ENCODE measurements around the gene MTCH1. TPM values are rescaled to one million over a fixed set of nuclear protein-coding genes. Genes with fewer than 3 reads are reported as not detected.

The MTCH1 gene
- total and polyA plus RNA-seq, 3 donors from 2014 or later, result 157 to 316 (median 227) TPM

GRCh38 chr6:37030599-37030998, 44.6 kb upstream of the MTCH1 start:
- H3K27me3 ChIP-seq, result no peaks in the 10 kb centered on the region
- no peaks in the 10 kb centered on the region for H3K9me3 ChIP-seq
- no peaks in the 10 kb centered on the region for H3K36me3 ChIP-seq (ENCODE audit: low read depth, missing control alignments)
- H3K4me3 ChIP-seq, result no peak overlapping the region
- no peak for DNase-seq
- intact Hi-C loops (cut with DNase I; ENCODE audit: low total_unique reads), result no loop called here
- H3K27ac ChIP-seq, result no peak overlapping the region
- H3K4me1 ChIP-seq, result no peaks in the 10 kb centered on the region
- TF ChIP-seq, protein P1, sequence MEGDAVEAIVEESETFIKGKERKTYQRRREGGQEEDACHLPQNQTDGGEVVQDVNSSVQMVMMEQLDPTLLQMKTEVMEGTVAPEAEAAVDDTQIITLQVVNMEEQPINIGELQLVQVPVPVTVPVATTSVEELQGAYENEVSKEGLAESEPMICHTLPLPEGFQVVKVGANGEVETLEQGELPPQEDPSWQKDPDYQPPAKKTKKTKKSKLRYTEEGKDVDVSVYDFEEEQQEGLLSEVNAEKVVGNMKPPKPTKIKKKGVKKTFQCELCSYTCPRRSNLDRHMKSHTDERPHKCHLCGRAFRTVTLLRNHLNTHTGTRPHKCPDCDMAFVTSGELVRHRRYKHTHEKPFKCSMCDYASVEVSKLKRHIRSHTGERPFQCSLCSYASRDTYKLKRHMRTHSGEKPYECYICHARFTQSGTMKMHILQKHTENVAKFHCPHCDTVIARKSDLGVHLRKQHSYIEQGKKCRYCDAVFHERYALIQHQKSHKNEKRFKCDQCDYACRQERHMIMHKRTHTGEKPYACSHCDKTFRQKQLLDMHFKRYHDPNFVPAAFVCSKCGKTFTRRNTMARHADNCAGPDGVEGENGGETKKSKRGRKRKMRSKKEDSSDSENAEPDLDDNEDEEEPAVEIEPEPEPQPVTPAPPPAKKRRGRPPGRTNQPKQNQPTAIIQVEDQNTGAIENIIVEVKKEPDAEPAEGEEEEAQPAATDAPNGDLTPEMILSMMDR (IDR thresholded peaks at IDR 0.05), result no peak
- no peak for TF ChIP-seq POLR2A (IDR thresholded peaks at IDR 0.05)
- 87 to 90% methylated on average over 2 of the region's 2 CpGs for WGBS, 2 donors

DNA sequence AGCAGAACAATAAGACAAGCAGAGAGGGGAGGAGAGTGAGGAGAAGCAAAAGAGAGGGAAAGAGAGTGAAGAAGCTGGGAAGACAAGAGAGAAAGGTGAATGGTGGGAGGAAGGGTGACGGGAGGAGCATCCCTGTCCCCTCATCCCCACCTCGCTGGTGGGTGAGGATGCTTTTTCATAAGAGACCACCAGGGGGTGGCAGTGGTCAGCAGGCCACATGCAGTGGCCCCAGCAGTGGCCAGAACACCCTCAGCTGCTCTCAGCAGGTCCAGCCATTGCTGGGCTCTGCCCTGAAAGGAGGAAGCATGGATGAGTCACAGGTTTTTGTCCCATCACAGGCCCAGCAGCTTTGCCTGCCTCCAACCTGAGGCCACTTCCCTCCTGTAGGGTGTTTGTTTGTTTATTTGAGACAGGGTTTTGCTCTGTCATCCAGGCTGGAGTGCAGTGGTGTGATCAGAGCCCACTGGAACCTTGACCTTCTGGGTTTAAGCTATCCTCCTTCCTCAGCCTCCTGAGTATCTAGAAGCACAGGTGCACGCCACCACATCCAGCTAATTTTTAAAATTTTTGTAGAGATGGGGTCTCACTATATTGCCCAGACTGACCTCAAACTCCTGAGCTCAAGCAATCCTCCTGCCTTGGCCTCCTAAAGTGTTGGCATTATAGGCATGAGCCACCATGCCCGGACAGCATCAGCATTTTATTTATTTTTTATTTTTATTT, 43.4 kb upstream of the MTCH1 start:
- TF ChIP-seq POLR2A (IDR thresholded peaks at IDR 0.05), result no peak
- TF ChIP-seq, protein P1 (IDR thresholded peaks at IDR 0.05), result peak; percentile 77 to 82 (median 79)
- Histone ChIP-seq H3K9me3 (no peaks in the 10 kb centered on the region), H3K27me3 (no peaks in the 10 kb centered on the region), H3K36me3 (ENCODE audit: low read depth, missing control alignments) (no peaks in the 10 kb centered on the region), H3K27ac (no peak overlapping the region), H3K4me3 (no peak overlapping the region), H3K4me1 (no peaks in the 10 kb centered on the region)
- peak; percentile 81 for DNase-seq
- 61 to 68% methylated on average over 4 of the region's 4 CpGs for WGBS, 2 donors
- intact Hi-C loops (cut with DNase I; ENCODE audit: low total_unique reads), result loop anchor here (10.0 kb wide), 1 partner anchor 145 kb away; the partner anchor contains the start of gene PIM1

GRCh38 chr6:37027811-37028469, 41.9 kb upstream of the MTCH1 start:
- Histone ChIP-seq H3K27ac (no peak overlapping the region), H3K9me3 (no peaks in the 10 kb centered on the region), H3K4me3 (no peak overlapping the region), H3K27me3 (no peaks in the 10 kb centered on the region), H3K4me1 (no peaks in the 10 kb centered on the region), H3K36me3 (ENCODE audit: low read depth, missing control alignments) (no peaks in the 10 kb centered on the region)
- no peak for DNase-seq
- TF ChIP-seq, protein P1 (IDR thresholded peaks at IDR 0.05), result no peak
- TF ChIP-seq POLR2A (IDR thresholded peaks at IDR 0.05), result no peak
- intact Hi-C loops (cut with DNase I; ENCODE audit: low total_unique reads), result loop anchor here (10.0 kb wide), 1 partner anchor 147 kb away; the partner anchor contains the start of gene PIM1
- 95 to 98% methylated on average over 9 to 16 of the region's 17 CpGs for WGBS, 2 donors

GRCh38 chr6:37027036-37027720, 41.2 kb upstream of the MTCH1 start:
- Histone ChIP-seq H3K27ac (no peak overlapping the region), H3K4me1 (no peaks in the 10 kb centered on the region), H3K9me3 (no peaks in the 10 kb centered on the region), H3K27me3 (no peaks in the 10 kb centered on the region), H3K4me3 (no peak overlapping the region), H3K36me3 (ENCODE audit: low read depth, missing control alignments) (no peaks in the 10 kb centered on the region)
- TF ChIP-seq, protein P1 (IDR thresholded peaks at IDR 0.05), result no peak
- TF ChIP-seq POLR2A (IDR thresholded peaks at IDR 0.05), result no peak
- DNase-seq, result no peak
- intact Hi-C loops (cut with DNase I; ENCODE audit: low total_unique reads), result loop anchor here (10.0 kb wide), 1 partner anchor 148 kb away; the partner anchor contains the start of gene PIM1
- 72 to 84% methylated on average over 10 to 15 of the region's 15 CpGs for WGBS, 2 donors
